Caco-2 (cell line): ENCODE measurements around the gene CCNL2. TPM values are rescaled to one million over a fixed set of nuclear protein-coding genes. Genes with fewer than 3 reads are reported as not detected.

Experiments used
- BruUV-seq: library from RNA; stranded (reverse); fragments of 400-500 nt; replicated peaks from 2 replicates; lab custom pipeline; 2021; lab: Mats Ljungman, UMichigan
- CTCF ChIA-PET: fragments of 300-600 bp; sonication (Branson Sonifier 250); formaldehyde crosslinking; loops from one replicate; lab custom pipeline; 2022; ENCODE audit warnings: antibody characterized with exemption; lab: Charles Lee
- POLR2A ChIA-PET: fragments of 300-600 bp; sonication (Branson Sonifier 250); formaldehyde crosslinking; loops from one replicate; lab custom pipeline; 2022; ENCODE audit warnings: antibody characterized with exemption; lab: Charles Lee
- DNase-seq, 2 experiments: peaks; one replicate each; pipeline versions ENCODE4 v3.0.0 to v3.0.0-alpha.2; 2020 to 2022
- H3K27me3 ChIP-seq: replicated peaks from 2 replicates; pipeline ENCODE4 v1.6.0; 2011; ENCODE audit warnings: low read length; ENCODE audit not compliant: control insufficient read depth, insufficient read depth
- H3K36me3 ChIP-seq: 2 replicates; pipeline ENCODE4 v1.5.1; 2011; ENCODE audit warnings: low read length; ENCODE audit not compliant: control insufficient read depth, insufficient read depth
- H3K4me1 ChIP-seq: fragments of 250-450 bp; sonication (Bioruptor Pico); 2 replicates; pipeline ENCODE4 v1.5.1; 2020; ENCODE audit warnings: mild to moderate bottlenecking
- H3K4me3 ChIP-seq: 2 replicates; pipeline ENCODE4 v1.5.1; 2011; ENCODE audit warnings: low read depth, mild to moderate bottlenecking, control low read depth, low read length
- H3K9me3 ChIP-seq: fragments of 250-450 bp; sonication (Bioruptor Pico); 2 replicates; pipeline ENCODE4 v1.5.1; 2020; ENCODE audit warnings: mild to moderate bottlenecking, moderate library complexity
- H3K27ac Mint-ChIP-seq: one replicate; pipeline ENCODE4 v1.8.0; 2022; ENCODE audit warnings: mixed read lengths; ENCODE audit not compliant: unreplicated experiment
- H3K27me3 Mint-ChIP-seq: one replicate; pipeline ENCODE4 v1.8.0; 2022; ENCODE audit warnings: mixed read lengths; ENCODE audit not compliant: insufficient read depth, unreplicated experiment
- H3K36me3 Mint-ChIP-seq: one replicate; pipeline ENCODE4 v1.8.0; 2022; ENCODE audit warnings: mild to moderate bottlenecking, mixed read lengths; ENCODE audit not compliant: insufficient read depth, unreplicated experiment
- H3K4me1 Mint-ChIP-seq: one replicate; pipeline ENCODE4 v1.8.0; 2022; ENCODE audit warnings: low read depth, mixed read lengths; ENCODE audit not compliant: unreplicated experiment
- H3K4me3 Mint-ChIP-seq: one replicate; pipeline ENCODE4 v1.8.0; 2022; ENCODE audit warnings: mild to moderate bottlenecking, moderate library complexity, mixed read lengths; ENCODE audit not compliant: unreplicated experiment
- H3K9me3 Mint-ChIP-seq: one replicate; pipeline ENCODE4 v1.8.0; 2022; ENCODE audit warnings: mixed read lengths; ENCODE audit not compliant: unreplicated experiment
- CTCF ChIP-seq, 2 experiments: fragments of 200-600 bp in 1 of 2; IDR thresholded peaks; 1 replicate in 1 of 2; 2 replicates in 1 of 2; pipeline versions ENCODE4 v1.5.1 to v1.8.0; 2011 to 2022; ENCODE audit warnings: antibody characterized with exemption in 1 of 2, control low read depth in 1 of 2, inconsistent platforms in 1 of 2, low read depth in 1 of 2, low read length in 1 of 2, mild to moderate bottlenecking in 1 of 2, moderate library complexity in 1 of 2; ENCODE audit not compliant: insufficient read depth in 1 of 2, severe bottlenecking in 1 of 2, unreplicated experiment in 1 of 2
- intact Hi-C: fragments of 100-400 bp; cut with micrococcal nuclease; formaldehyde crosslinking; loops from one replicate; pipeline ENCODE4 v1.10.0; 2022; ENCODE audit not compliant: unreplicated experiment
- total RNA-seq: library from RNA; stranded (reverse); gene quantifications from 2 replicates; pipeline ENCODE4 v1.2.3, GENCODE V29; 2022

CCNL2 gene
- total RNA-seq, 1 experiment from 2014 or later = 147 TPM

GRCh38 chr1:1351511-1352427 lies 47.4 kb downstream of the CCNL2 start:
- no peak overlapping the region for H3K27ac Mint-ChIP-seq
- ChIA-PET POLR2A (no interaction called here), CTCF (no interaction called here)
- peak overlapping the region; percentile 51 for H3K4me3 Mint-ChIP-seq
- no peak for TF ChIP-seq CTCF (IDR thresholded peaks at IDR 0.05; ENCODE audit: insufficient read depth in 1 of 2, low read depth in 1 of 2, low read length in 1 of 2, severe bottlenecking in 1 of 2, unreplicated experiment in 1 of 2)
- Histone ChIP-seq H3K36me3 (no peaks in the 10 kb centered on the region), H3K9me3 (no peaks in the 10 kb centered on the region), H3K4me1 (peaks cover 18% of the 10 kb centered on the region), H3K4me3 (no peak overlapping the region), H3K27me3 (no peaks in the 10 kb centered on the region)
- intact Hi-C loops = no loop called here
- no peak for DNase-seq
- H3K36me3 Mint-ChIP-seq = peaks cover 18% of the 10 kb centered on the region
- H3K9me3 Mint-ChIP-seq = no peaks in the 10 kb centered on the region
- no peaks in the 10 kb centered on the region for H3K4me1 Mint-ChIP-seq
- H3K27me3 Mint-ChIP-seq = no peaks in the 10 kb centered on the region
- BruUV-seq = no TSS peak

GRCh38 chr1:1349256-1350012 lies 49.7 kb downstream of the CCNL2 start, which contains the start of gene DVL1:
Gene DVL1, minus strand, starts transcription at chr1:1349418. Its CDS starts 353 bp downstream, at chr1:1349065.
- no peaks in the 10 kb centered on the region for H3K27me3 Mint-ChIP-seq
- Histone ChIP-seq H3K36me3 (no peaks in the 10 kb centered on the region; the same call in 1 of the 2 replicates), H3K27me3 (no peaks in the 10 kb centered on the region), H3K4me3 (peak within 1 kb of the TSS; percentile 79), H3K9me3 (no peaks in the 10 kb centered on the region), H3K4me1 (peaks cover 22% of the 10 kb centered on the region)
- H3K4me1 Mint-ChIP-seq = no peaks in the 10 kb centered on the region
- peak; percentile 73 to 77 for DNase-seq
- H3K36me3 Mint-ChIP-seq = peaks cover 13% of the 10 kb centered on the region
- no peak within 1 kb of the TSS for H3K27ac Mint-ChIP-seq
- no peaks in the 10 kb centered on the region for H3K9me3 Mint-ChIP-seq
- ChIA-PET POLR2A (no interaction called here), CTCF (interaction anchor here (1.3 kb wide), 1 partner anchor 26 kb away, joined by 4 read pairs; no protein-coding TSS in a partner anchor)
- no TSS peak for BruUV-seq
- peak; percentile 34 to 54 for TF ChIP-seq CTCF (IDR thresholded peaks at IDR 0.05; ENCODE audit: insufficient read depth in 1 of 2, low read depth in 1 of 2, low read length in 1 of 2, severe bottlenecking in 1 of 2, unreplicated experiment in 1 of 2)
- intact Hi-C loops = loop anchor here (10.0 kb wide), 1 partner anchor 155 kb away; no protein-coding TSS in a partner anchor
- peak within 1 kb of the TSS; percentile 70 for H3K4me3 Mint-ChIP-seq
